Left ventricle myocardium inferior (tissue), 1 donor: ENCODE results near the gene QRICH2. TPM values are rescaled to one million over a fixed set of nuclear protein-coding genes. Genes with fewer than 3 reads are reported as not detected.

Experiments
- DNase-seq: peaks from one replicate; pipeline ENCODE4 v3.0.0-alpha.2; 2020
- H3K27ac ChIP-seq: fragments of 200-600 bp; replicated peaks from 2 replicates; pipeline ENCODE4 v1.8.0; 2021
- H3K27me3 ChIP-seq: fragments of 200-600 bp; 2 replicates; pipeline ENCODE4 v1.8.0; 2021; ENCODE audit warnings: low read depth
- H3K36me3 ChIP-seq: fragments of 200-600 bp; 2 replicates; pipeline ENCODE4 v1.8.0; 2021
- H3K4me1 ChIP-seq: fragments of 200-600 bp; 2 replicates; pipeline ENCODE4 v1.8.0; 2021
- H3K4me3 ChIP-seq: fragments of 200-600 bp; 2 replicates; pipeline ENCODE4 v1.8.0; 2021; ENCODE audit warnings: mild to moderate bottlenecking, moderate library complexity
- H3K9me3 ChIP-seq: fragments of 200-600 bp; replicated peaks from 2 replicates; pipeline ENCODE4 v1.8.0; 2021
- intact Hi-C: fragments of 100-400 bp; cut with micrococcal nuclease; formaldehyde crosslinking; loops from one replicate; pipeline ENCODE4 v1.11.0; 2022
- total RNA-seq: library from RNA; stranded (reverse); fragmentation: NEBNext Ultra II Directional; extraction: Animal tissue kit (Norgen Biotek cat#: 25700); gene quantifications from one replicate; pipeline ENCODE4 v1.2.1, GENCODE V29; 2021
- TF ChIP-seq, protein P1 (sequence below): fragments of 200-600 bp; IDR thresholded peaks from 2 replicates; pipeline ENCODE4 v1.8.0; 2021; ENCODE audit warnings: antibody characterized with exemption, mild to moderate bottlenecking, borderline replicate concordance
- donor health status: DM: no; HTN: yes; CAD: no; lungs with severe emphysema.

QRICH2 gene
- total RNA-seq, 1 donor from 2014 or later, result 2.4 TPM

DNA sequence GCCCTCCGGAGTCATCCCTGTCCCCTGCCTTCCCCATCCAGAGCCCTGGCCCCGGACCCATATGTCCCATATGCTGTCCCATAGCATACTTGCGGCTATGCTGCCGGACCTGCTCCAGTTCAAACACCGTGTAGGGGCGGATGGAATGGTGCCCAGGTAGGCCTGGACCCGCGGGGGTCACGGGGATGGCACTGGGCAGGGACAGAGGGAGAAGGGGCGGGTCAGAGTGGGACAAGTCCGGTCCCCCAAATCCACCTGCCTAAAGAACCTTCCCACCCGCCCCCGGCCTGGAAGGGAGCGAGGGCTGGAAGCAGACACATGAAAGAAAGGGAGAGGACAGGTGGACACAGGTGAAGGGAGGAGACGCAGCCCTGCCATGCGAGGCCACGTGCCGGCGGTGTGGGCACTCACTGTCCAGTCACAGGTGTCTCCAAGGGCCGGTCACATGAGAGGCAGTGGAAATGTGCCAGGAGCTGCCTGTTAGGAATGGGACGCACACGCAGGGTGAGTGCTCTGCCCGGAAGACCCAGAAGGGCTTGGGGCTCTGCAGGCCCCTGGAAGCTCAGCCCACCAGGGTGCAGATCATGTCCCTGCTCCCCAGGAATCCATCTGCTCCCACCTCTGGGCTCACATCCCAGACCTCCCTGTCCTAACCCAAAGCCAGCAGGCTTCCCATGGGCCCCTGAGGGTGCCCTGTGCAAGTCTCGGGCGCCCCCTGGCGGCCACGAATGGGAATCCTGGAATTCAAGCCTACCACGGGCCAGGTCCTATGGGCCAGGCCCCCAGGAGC, 28.9 kb downstream of the QRICH2 start:
- no peaks in the 10 kb centered on the region for H3K9me3 ChIP-seq
- H3K27ac ChIP-seq, result no peak overlapping the region
- no peaks in the 10 kb centered on the region for H3K27me3 ChIP-seq
- no peaks in the 10 kb centered on the region for H3K36me3 ChIP-seq
- intact Hi-C loops, result loop anchor here (5.0 to 10.0 kb wide), 2 partner anchors 94 to 157 kb away; no protein-coding TSS in a partner anchor
- TF ChIP-seq, protein P1, sequence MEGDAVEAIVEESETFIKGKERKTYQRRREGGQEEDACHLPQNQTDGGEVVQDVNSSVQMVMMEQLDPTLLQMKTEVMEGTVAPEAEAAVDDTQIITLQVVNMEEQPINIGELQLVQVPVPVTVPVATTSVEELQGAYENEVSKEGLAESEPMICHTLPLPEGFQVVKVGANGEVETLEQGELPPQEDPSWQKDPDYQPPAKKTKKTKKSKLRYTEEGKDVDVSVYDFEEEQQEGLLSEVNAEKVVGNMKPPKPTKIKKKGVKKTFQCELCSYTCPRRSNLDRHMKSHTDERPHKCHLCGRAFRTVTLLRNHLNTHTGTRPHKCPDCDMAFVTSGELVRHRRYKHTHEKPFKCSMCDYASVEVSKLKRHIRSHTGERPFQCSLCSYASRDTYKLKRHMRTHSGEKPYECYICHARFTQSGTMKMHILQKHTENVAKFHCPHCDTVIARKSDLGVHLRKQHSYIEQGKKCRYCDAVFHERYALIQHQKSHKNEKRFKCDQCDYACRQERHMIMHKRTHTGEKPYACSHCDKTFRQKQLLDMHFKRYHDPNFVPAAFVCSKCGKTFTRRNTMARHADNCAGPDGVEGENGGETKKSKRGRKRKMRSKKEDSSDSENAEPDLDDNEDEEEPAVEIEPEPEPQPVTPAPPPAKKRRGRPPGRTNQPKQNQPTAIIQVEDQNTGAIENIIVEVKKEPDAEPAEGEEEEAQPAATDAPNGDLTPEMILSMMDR, result peak; percentile 98
- DNase-seq, result peak; percentile 89
- peaks cover 24% of the 10 kb centered on the region for H3K4me1 ChIP-seq
- H3K4me3 ChIP-seq, result no peak overlapping the region

DNA sequence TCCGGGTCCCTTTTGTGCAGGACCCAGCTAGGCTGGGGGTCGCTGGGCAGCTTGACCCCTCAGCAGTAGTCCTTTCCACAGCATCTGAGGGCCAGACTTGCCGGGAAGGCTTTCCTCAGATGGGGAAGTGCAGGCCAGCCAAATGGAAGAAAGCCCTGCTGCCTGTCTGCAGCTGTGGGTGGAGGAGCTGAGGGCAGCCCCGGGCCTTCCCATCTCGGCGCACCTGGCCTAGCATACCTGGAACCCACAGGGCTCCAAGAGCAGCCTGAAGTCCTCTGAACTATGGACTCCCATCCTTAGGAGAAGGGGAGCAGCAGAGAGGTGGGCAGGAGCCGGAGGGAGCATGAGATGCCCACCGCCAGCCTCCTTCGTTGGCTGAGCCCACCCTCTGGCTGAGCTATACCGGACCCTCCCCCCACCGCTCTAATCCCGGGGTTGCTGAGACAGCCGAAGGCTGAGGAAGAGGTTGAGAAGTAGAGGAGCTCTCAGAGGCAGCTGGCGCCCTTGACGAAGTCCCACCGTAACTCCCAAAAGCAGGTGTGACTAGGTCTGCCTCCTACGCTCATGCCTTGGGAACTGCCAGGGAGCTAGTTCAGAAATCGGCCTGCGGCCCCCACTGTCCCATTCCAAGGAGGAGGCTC, 29.7 kb downstream of the QRICH2 start:
- intact Hi-C loops, result loop anchor here (5.0 to 10.0 kb wide), 2 partner anchors 94 to 156 kb away; no protein-coding TSS in a partner anchor
- Histone ChIP-seq H3K27me3 (no peaks in the 10 kb centered on the region), H3K4me1 (peaks cover 28% of the 10 kb centered on the region), H3K9me3 (no peaks in the 10 kb centered on the region), H3K36me3 (no peaks in the 10 kb centered on the region), H3K27ac (no peak overlapping the region), H3K4me3 (no peak overlapping the region)
- DNase-seq, result no peak
- TF ChIP-seq, protein P1, result no peak

DNA sequence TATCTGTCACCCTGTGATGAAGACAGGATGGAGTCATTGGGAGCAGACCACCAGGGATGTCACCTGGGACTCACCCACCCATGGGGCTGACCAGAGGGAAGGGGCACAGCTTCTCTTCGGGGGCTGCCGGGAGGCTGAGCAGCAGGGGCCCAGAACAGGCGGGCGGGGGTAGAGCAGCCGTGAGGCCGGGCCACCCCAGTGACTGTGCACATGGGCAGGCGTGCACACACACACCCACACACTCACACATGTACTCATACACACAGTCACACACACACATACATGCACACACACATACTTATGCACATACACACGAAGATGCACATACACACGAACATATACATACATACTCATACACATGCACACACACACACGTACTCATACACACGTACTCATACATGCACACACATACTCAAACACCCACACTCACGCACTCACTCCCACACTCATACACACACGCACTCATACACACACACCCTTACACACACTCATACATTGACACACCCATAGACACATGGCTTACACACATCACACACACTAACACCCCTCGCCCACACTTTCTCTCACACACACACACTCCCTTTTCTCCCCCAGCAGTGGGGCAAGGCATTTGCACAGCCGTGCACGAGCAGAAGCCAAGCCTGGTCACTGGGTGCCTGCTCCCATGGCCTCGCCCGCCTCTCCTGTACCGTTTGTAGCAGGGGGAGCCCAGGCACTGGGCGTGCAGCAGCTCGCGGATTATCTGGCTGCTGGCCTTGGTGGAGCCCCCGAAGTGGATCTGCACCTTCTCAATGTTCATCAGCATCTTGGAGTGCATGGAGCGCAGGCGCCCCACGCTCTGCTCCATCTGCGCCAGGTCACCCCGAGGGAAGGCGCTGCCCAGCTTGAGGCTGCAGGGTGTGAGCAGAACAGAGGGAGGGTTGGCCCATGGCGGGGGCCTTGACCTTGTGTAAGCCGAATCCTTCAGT, 30.5 kb downstream of the QRICH2 start:
- Histone ChIP-seq H3K27me3 (no peaks in the 10 kb centered on the region), H3K4me3 (no peak overlapping the region), H3K36me3 (no peaks in the 10 kb centered on the region), H3K4me1 (peaks cover 34% of the 10 kb centered on the region), H3K27ac (no peak overlapping the region), H3K9me3 (no peaks in the 10 kb centered on the region)
- DNase-seq, result no peak
- intact Hi-C loops, result loop anchor here (5.0 to 10.0 kb wide), 2 partner anchors 93 to 155 kb away; no protein-coding TSS in a partner anchor
- TF ChIP-seq, protein P1, result no peak

DNA sequence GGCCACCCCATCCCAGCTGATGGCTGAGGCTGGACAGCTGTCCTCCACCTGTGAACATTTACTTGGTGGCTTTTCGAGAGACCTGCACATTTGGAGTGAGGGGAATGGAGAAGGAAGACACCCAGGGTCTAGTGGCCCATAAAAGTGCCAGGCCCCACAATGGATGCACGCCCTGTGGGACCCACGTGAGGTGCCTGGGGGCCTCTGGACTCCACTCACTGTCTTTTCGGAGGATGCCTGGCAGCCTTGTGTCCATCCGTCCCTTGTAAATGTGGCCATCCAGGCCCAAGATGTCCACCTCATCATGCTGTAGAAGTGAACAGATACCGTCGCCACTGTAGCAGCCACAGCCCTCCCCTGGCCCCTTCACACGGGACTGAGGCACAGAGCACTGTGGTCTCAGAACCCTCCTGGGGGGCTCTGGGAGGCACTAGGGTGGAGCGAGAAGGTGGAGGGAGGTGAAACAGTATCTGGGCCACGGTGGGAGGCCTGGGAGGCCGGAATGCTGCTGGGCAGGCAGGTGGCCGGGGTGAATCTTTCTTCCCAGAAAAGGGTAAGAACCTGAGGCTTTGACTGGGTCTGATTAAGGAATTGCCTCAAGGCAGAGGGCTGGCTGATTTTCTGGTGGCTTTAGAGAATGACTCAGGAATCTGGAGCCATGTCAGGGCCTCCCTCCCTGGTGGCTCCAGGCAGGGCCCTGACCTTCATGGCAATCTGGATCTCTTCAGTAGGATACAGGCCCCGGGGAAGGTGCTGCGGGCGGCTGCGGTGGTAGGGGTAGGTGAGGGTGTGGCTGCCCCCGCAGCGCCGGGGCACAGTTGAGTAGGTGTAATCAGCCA, 31.4 kb downstream of the QRICH2 start:
- Histone ChIP-seq H3K36me3 (no peaks in the 10 kb centered on the region), H3K27me3 (no peaks in the 10 kb centered on the region), H3K27ac (peak overlapping the region; percentile 23), H3K9me3 (no peaks in the 10 kb centered on the region), H3K4me1 (peaks cover 35% of the 10 kb centered on the region), H3K4me3 (no peak overlapping the region)
- TF ChIP-seq, protein P1, result no peak
- intact Hi-C loops, result loop anchor here (5.0 to 10.0 kb wide), 2 partner anchors 92 to 154 kb away; no protein-coding TSS in a partner anchor
- DNase-seq, result no peak
